Fibroblast of skin of left quadriceps (primary cell): ENCODE measurements around the gene TMOD3.

Source experiments
- DNase-seq, 2 experiments: peaks; one replicate each; pipeline ENCODE4 v3.0.0-alpha.2; 2013; ENCODE audit warnings: low read depth in 2 of 2

TMOD3 gene

DNA sequence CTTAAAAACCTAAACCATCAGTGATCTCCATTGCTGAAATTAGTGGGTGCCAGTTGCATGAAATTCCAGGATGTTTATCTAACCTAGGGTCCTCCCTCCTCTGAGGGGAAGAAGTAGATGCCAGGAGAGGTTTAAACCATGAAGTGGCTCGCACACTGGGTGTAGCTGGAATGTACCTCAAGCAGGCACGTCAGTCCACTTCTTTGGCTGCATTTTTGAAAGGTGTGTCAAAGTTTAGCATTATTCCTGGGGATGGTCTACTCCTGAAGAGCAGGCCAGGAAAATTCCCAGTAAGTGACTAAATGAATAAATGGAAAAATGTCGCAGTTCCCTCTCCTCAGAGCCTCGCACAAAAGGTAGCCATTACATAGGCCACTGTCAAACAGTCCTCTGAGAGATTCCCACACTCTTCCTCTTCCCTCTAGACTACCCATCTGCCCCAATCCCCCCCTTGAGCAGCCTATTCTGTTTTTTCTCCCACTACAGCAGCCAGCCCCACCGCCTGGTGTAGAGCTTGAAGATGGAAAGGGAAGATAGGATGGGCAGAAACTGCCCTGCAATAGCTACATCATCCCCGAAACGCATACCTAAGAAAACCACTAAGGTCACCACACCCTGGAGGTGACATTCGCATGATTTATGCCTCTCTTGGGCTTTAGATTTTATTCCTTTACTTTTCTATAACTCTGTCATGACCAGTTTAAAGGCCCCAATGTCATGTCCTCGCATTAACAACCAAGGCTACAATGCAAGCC, 655 bp upstream of the TMOD3 start:
- no peak for DNase-seq

DNA sequence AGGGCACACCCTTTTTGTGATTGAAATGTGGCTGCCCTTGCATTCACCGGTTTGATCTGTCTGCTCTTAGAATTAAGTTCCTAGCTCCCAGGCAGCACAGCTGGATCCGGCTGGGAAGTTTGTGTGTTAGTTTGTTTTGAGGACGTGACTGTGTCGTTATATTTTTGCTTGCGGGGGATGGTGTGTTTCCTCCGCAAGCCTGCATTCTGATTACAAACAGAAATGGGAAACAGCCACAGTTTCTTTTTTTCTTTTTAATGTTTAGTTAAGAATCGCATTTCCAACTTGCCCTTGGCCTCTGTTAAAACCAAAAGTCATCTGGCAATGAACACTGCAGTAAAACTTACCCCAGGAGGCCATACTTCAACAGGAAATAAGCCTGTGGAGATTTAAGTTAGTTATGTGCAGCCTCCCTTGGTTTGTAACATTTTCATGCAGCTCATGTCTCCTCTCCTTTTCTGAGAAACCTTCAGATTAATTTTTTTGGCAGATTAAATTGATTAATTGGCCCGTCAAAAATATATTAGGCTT, 888 bp downstream of the TMOD3 start:
- no peak for DNase-seq

DNA sequence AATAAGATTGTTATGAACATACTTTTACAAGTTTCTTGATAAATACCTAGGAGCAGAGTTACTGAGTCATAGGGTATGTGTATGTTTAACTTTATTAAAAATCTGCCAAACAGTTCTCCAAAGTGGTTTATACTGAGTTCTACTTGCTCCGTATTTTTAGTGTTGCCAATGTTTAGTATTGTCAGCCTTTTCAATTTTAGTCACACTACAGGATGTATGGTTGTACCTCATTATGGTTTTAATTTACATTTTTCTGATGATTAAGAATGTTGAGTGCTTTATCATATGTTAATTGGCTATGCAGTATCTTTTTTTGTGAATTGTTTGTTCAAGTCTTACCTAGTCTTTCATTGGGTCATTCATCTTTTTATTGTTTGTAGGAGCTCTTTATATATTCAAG, 4.3 kb downstream of the TMOD3 start:
- no peak for DNase-seq

DNA sequence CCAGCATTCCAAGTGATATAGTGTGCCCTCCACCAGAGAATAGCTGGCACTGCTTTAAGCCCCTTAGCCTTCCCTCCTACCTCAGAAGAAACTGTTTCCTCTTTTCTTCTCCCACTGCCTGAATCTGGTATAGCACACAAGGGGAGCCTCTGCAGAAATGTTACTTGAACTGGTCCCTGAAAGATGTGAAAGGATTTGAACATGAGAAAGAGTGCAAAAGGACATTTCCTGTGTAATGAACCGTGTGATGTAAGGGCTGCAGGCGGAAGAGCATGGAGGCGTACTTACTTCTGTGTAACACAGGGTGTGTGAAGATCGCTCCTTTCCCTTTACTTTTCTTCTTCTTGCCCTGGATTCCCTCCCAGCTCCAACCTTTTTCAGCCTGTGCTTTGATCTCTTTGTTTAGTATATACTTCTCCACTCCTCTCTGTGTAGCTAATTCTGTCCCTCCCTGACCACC, 8.4 kb downstream of the TMOD3 start:
- no peak for DNase-seq

DNA sequence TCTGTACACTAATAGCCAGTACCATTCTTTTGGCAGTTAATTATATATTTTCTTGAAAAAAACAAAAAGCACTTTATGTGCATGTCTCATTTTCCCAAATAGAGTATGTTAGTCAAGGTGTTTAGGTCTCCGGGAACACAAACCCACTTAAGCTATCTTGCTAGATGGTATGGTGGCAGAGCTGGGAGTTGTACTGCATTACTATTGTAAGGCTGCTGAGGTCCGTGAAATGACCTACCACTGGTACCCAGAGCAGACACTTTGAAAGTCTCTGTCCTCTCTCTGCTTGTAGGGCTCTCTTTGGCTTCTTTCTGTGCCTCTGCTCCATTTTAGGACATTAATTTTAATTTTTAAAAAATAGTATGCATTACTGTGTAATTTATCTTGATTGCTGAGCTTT, 8.8 kb downstream of the TMOD3 start:
- no peak for DNase-seq

DNA sequence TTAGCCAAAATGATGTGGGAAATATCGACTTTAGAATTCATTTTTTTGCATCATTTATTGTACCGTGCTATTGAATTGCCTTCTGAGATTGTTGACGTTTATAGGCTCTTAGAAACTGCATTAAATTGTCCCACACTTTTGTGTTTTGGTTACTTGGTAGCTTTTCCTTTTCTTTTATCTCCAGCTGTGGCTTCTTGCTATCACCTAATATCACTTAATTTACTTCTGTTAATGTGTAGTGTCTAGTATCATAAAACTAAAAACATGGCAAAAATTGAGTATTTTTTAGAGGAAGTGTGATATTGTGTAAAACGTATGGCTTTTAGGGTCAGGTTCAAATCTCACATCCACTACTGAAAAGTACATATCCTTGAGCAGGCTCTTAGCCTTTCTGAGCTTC, 11.2 kb downstream of the TMOD3 start:
- no peak for DNase-seq

DNA sequence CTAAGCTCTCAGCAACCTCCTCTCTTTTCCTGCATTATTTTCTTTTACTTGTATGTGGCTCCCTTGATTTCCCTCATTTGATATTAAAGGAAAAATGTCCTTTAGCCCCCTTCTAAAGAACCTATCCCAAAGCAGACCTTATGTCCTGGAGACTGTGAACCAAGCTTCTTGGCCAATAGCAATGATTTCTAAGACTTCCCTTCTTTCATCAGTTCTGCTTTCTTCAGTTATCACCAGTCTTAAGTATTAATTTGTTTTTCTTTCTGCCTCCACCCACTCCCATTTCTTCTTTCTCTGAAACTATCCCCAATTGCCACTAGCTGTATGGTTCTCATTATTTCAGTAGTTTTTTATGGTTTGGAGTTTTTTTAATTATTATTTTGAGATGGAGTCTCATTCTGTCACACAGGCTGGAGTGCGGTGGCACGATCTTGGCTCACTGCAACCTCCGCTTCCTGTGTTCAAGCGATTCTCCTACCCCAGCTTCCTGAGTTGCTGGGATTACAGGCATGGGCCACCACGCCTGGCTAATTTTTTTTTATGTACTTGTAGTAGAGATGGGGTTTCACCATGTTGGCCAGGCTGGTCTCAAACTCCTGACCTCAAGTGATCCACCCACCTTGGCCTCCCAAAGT, 12.1 kb downstream of the TMOD3 start:
- DNase-seq: no peak

DNA sequence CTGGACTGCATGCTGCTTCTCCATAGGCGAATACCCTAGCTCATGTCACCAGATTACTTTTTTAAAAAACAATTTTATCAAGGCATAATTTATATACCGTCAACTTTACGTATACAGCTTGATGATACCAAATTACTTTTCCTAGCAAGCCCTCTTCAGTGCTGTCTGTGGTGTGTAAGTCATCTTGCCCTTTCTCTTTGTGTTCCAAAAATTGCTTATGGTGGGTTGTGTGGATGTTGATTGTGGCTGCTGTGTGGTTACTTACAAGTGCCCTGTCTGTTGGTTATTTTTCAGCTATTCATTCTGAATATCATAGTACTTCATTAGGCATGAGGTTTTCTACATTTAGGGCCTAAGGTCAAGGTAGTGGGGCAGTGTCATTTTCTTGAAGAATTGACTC, 12.8 kb downstream of the TMOD3 start:
- DNase-seq: no peak

DNA sequence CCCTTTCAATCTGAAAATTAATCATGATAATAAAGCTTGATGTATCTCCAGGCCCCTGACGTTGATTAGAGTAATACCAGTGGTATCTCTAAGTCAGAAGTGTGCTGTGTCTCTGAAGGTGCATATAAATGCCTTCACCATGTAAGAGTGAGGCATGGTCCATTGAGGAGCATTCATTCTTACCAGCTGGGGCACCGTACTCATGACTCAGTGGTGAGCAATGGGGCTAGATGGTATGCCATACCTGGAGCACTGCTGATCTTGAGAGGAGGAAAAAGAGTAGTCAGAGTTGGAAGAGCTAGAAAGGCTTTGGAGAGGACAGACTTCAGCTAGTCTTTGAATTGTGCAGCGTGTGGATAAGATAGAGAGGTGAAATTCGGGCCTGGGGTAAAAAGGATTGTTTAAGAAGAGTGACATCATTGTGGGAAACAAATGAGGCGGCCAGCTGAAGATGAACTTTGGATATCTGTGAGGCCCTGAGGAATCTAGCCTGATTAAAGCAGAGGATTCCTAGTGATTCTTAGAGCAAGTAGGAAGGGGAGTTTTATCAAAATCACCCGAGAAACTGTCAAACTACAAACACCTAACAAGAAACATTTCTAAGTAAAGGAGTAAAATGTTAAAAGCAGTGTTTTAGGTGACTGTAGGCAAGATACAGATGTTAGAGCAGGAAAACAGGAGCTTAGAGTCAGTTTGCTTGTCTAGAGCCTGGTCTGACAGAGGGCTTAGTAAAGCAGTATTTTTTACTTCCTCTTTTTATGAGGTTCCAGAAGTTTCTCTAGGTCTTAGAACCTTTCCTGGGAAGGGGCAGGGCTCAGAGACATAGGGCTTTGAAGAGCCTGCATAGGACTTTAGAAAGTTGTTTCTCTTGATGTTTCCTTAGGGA, 13.6 kb downstream of the TMOD3 start:
- no peak for DNase-seq

DNA sequence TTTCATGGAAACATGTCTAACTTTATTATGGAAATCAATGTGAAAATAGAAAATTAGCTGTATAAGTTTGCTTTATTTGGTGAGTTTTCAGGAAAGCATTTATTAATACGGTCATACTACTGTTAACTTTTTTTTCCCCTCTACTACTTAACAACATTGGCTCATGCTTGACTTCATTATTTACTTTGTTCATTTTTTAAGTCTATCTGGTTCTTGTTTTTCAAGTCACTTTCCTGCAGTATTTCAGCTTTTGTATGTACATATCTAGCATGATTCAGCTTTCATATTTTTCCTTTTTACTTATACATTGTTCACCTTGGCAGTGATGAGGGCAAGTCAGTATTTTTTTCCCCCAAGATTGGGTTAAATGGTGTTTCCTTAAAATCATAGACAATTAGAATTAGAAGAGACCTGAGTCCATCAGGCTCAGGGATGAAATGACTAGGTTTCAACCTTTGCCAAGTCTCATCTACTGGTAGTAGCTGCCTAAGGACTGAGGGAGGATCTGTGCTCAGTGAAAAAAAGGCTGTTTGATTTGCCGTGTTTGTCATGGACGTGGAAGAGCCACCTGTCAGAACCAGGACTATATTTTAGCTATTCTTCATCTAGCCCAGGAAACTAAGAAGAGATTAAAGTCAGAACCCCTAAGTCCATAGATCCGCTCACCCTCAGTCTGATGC, 15.4 kb downstream of the TMOD3 start:
- DNase-seq: no peak

DNA sequence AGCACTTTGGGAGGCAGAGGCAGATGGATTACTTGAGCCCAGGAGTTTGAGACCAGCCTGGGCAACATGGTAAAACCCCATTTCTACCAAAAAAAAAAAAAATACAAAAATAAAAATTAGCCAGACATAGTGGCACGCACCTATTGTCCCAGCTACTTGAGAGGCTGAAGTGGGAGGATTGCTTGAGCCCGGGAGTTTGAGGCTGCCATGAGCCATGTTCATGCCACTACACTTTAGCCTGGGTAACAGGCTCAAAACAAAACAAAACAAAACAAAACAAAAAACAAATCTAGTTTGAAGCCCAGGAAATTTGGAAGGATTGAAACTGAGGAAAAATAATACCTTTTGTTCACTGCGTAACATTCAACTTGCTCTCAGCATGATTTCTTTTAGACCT, 16.6 kb downstream of the TMOD3 start:
- no peak for DNase-seq

DNA sequence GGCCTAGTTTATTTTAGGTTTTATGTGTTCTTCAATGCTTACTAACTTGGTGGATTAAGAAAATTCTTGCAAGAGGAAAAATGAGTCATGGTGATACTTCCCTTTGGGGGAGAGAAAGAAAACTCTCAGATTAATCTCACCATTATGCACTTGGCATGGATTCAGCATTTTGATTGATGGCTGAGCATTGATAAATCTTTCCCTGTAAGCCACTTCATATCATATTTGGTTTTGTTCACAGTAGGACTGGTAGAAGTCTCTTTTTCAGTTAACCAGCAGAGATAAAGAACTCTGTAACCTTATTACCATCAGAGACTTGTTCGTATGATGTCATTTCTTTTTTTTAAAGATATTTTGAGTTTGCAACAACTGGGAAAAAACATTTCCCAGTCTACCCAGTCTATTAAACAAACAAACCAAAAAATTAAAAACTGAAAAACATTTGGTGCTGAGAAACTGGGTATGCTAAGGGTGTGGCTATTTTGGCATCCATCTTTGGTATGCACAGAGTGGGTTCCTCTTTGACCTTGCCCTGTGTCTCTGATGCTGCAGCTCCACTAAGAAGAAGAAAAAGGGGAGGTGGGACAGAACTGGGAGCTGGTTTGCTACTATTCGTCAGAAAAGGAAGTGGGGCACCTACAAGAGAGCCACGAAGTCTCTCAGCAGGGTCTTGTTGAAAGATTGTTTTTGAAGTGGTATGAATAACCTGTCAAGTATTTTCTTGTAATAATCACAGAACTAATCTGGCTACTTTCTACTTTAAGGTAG, 17.2 kb downstream of the TMOD3 start:
- DNase-seq: peak; percentile 33 to 44

DNA sequence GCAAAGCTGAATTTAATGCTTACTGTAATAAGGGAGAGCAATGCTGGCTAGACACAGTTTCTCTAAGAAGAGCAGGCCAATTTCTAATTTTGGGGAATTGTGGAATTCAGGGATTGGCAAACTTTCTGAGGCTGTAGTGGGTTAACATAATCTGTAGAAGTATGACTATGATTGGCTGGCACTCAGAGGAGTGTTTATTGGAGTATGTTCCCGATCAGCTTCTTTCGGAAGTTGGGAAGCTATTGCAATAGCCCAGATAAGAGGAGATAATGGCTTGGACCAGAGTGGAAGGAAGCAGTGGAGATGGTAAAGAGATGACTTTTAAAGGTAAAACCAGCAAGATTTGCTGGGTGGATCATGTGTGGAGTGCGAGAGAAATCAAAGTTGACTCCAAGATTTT, 19.4 kb downstream of the TMOD3 start:
- DNase-seq: no peak

DNA sequence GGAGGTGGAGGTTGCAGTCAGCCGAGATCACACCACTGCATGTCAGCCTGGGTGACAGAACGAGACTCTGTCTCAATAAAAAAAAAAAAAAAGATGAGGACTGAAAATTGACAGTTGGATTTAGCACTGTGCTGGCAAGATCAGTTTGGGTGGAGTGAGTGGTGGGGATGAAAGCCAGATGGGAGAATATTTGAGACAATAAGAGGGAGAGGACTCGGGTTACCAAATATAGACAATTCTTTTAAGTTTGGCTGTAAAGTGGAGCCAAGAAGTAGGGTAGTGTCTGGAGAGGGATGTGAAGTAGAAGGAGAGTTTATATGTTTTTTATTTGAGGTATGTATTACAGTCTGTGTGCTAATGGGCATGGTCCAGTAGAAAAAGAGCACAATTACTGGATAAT, 20.4 kb downstream of the TMOD3 start:
- no peak for DNase-seq

DNA sequence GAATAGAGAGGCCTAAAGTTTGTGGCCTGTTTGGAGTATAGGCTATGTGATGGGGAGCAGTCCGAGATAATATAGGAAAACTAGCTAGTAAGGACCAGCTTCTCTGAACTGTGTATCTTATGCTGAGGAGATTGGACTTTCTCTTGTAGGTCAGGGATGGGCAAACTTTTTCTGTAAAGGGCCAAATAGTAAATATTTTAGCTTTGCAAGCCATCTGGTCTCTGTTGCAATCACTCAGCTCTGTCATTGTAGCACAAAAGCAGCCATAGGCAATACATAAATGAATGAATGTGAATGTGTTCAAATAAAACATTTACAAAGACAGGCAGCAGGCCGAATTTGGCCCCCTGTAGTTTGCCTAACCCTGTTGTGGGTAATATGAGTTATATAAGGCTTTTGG, 24.5 kb downstream of the TMOD3 start:
- DNase-seq: no peak

DNA sequence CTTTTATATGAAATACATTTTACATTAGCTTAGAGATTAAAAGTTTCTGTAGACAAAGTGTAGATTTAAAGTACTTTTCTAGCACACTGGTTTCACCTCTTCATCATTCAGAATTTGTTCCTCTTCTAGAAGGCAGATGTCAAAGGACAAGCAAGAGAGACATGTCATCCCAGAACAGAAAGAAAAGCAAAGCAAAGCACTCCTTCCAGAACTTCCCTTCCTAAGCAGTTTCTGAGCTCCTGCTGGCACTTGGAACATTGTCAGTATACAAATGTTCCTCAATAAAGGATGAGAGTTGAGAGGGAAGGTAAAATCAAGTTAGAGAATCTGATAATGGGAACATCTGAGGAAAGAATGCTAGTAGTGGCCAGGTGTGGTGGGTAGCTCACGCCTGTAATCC, 26.2 kb downstream of the TMOD3 start:
- no peak for DNase-seq

DNA sequence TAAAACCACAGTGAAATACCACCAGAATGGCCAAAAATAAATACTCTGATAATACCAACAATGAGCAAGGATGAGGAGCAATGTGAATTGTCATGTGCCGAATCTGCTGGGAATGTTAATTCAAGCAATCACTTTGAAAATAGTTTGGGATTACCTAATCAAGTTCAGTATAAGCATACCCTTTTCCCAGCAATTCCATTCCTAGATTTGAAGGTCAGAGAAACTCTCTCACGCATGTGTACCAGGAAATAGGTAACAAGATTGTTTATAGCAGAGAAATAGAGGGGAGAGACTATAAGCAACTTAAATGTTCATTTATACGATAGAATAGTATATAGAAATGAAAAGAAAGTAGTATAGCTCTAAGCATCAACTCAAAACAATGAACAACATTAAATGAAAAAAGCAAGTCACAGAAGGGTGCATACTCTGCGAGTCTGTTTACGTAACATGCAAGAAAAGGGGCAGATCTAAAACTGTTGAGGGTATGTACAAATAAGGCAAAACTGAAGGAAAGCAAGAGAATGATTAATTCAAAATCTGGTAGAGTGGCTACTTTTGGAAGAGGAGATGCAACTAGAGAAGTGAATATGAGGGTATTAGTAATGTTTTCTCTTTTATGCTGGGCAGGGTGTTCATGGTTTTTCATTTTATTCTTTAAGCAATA, 27.4 kb downstream of the TMOD3 start:
- DNase-seq: no peak

DNA sequence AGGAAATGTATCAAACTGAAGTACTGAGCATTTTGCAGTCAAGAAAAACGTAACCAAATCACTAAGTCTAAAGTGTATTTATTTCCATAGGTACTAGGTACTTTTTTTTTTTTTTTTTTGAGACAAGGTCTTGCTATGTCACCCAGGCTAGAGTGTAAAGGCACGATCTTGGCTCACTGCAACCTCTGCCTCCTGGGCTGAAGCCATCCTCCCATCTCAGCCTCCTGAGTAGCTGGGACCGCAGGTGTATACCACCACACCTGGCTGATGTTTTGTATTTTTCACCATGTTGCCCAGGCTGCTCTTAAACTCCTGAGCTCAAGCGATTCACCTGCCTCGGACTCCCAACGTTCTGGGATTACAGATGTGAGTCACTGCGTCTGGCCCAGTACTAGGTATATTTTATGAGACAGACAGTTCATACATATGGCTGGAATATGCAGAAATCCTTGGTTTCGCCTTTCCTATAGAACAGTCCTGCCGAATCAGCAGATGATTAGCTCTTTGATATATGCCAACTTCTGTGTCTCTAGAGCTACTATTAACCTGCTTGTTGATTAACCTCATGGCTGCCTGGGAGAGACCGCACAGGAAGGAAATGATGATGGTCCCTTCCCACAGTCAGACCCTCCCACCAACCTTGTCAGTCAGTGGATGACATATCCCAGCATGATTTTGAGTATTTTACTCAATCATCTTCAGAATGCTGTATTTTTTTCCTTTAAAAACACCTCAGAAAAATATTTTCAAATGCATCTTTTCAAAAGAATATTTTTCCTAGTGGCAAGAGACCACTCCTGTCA, 32.3 kb downstream of the TMOD3 start:
- no peak for DNase-seq

DNA sequence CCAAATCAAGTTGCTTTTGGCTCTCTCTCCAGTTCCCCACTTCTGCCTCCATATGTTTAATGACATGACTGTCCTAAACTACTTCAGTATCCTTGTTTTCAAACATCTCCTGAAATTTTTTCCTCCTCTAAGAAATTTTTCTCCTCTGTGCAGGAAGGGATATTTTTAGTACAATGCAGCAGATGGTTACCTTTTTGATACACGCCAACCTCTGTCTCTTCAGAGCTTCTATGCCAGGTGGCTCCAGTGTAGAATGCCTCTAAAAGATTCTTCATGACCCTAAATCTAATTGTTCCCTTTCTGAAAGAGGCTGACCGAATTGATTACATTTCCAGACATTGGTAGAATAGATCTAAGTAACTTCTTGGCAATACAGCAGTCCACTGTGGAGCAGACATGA, 33.7 kb downstream of the TMOD3 start:
- no peak for DNase-seq
